CD4-positive, CD25-positive, alpha-beta regulatory T cell (primary cell): ENCODE results near the gene PCBP3. TPM values are rescaled to one million over a fixed set of nuclear protein-coding genes. Genes with fewer than 3 reads are reported as not detected.

ENCODE experiments used
- ATAC-seq, 2 donors: fragments of 150-1000 bp; cut with Tn5 transposase; one replicate each; pipeline ENCODE4 v1.10.0; 2021; ENCODE audit warnings: low read depth in 2 of 2, moderate number of reproducible peaks in 2 of 2, moderate library complexity in 1 of 2
- DNase-seq, 3 donors: peaks; one replicate each; pipeline versions ENCODE4 v3.0.0 to v3.0.0-alpha.2; 2012 to 2022; ENCODE audit warnings: mixed read lengths in 1 of 3
- H3K27ac ChIP-seq: one replicate; pipeline ENCODE4 v1.7.0; 2013; ENCODE audit warnings: mild to moderate bottlenecking, low read length; ENCODE audit not compliant: insufficient read depth, poor library complexity, severe bottlenecking
- H3K27me3 ChIP-seq: one replicate; pipeline ENCODE4 v1.7.0; 2013; ENCODE audit warnings: low read length; ENCODE audit not compliant: control insufficient read depth, insufficient read depth
- H3K36me3 ChIP-seq: one replicate; pipeline ENCODE4 v1.7.0; 2013; ENCODE audit warnings: mild to moderate bottlenecking, low read length, moderate library complexity; ENCODE audit not compliant: control insufficient read depth, insufficient read depth
- H3K4me1 ChIP-seq: 2 replicates; pipeline ENCODE4 v1.7.0; 2013; ENCODE audit warnings: mild to moderate bottlenecking, low read length; ENCODE audit not compliant: insufficient read depth, control insufficient read depth, poor library complexity, severe bottlenecking
- H3K4me3 ChIP-seq: one replicate; pipeline ENCODE4 v1.7.0; 2013; ENCODE audit warnings: low read depth, mild to moderate bottlenecking, low read length, moderate library complexity
- H3K9me3 ChIP-seq, 2 experiments: 1 replicate in 1 of 2; 2 replicates in 1 of 2; pipeline ENCODE4 v1.7.0; 2013; ENCODE audit warnings: low read length in 2 of 2, mild to moderate bottlenecking in 1 of 2, moderate library complexity in 1 of 2; ENCODE audit not compliant: control insufficient read depth in 2 of 2
- H3K27ac Mint-ChIP-seq, 3 donors: one replicate each; pipeline ENCODE4 v1.8.0; 2020 to 2022; ENCODE audit warnings: mild to moderate bottlenecking in 3 of 3, mixed read lengths in 3 of 3, moderate library complexity in 2 of 3
- H3K27me3 Mint-ChIP-seq: one replicate; pipeline ENCODE4 v1.8.0; 2022; ENCODE audit warnings: mild to moderate bottlenecking, mixed read lengths
- H3K36me3 Mint-ChIP-seq: one replicate; pipeline ENCODE4 v1.8.0; 2020; ENCODE audit warnings: mixed read lengths
- H3K4me1 Mint-ChIP-seq, 4 donors: one replicate each; pipeline ENCODE4 v1.8.0; 2020 to 2022; ENCODE audit warnings: mixed read lengths in 4 of 4, mild to moderate bottlenecking in 1 of 4
- H3K4me3 Mint-ChIP-seq, 4 donors: one replicate each; pipeline ENCODE4 v1.8.0; 2020 to 2022; ENCODE audit warnings: mild to moderate bottlenecking in 4 of 4, mixed read lengths in 4 of 4, moderate library complexity in 3 of 4
- H3K9me3 Mint-ChIP-seq, 7 donors: one replicate each; pipeline ENCODE4 v1.8.0; 2020 to 2022; ENCODE audit warnings: mixed read lengths in 7 of 7, mild to moderate bottlenecking in 3 of 7, moderate library complexity in 2 of 7
- polyA plus RNA-seq, 4 donors: library from polyadenylated mRNA; unstranded; fragments of 300-500 nt; fragmentation: Illumina TruSeq; gene quantifications; one replicate each; pipeline ENCODE4 v1.2.3, GENCODE V29; 2021
- total RNA-seq: library from RNA; stranded (reverse); gene quantifications from one replicate; pipeline ENCODE4 v1.2.3, GENCODE V29; 2022

Gene PCBP3
- total and polyA plus RNA-seq, 5 donors from 2014 or later: 0.72 to 5.3 (median 2.3) TPM

DNA sequence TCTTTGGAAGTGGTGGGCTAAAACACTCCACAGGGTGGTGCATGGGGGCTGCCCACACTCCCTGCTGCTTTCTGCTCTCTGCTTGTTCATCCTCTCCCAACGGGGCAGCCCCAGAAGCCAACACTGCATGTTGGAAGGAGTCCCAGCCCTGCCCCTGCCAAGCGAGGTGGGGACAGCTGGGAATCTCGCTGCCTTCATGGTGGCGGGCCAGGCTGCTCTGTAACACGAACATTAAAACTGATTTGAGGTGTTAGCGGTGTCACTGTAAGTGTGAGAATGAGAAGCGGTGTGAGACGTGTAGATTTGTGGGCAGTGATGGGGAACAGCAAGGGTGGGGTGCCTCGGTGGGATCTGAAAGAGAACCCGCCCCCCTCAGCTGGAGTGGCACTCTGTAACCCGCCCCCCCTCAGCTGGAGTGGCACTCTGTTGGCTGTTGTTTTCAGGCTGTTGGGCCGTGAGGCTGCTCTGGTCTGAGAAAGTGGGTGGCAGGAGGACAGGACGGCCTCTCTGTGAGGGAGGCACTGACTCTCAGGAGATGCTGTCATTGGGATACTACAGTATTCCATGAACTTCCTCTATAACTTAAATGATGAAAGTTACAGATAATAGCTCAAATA is 80.9 kb downstream of the PCBP3 start:
- H3K4me1 Mint-ChIP-seq: peaks cover 0 to 4% (median 1%) of the 10 kb centered on the region in 4 donors
- H3K4me1 ChIP-seq: no peaks in the 10 kb centered on the region
- H3K27ac Mint-ChIP-seq: peak overlapping the region in 1 of 3 donors; percentile 39
- ATAC-seq (no peak), DNase-seq (no peak)
- H3K36me3 ChIP-seq: no peaks in the 10 kb centered on the region
- no peaks in the 10 kb centered on the region for H3K27me3 ChIP-seq
- H3K9me3 ChIP-seq: no peaks in the 10 kb centered on the region
- H3K4me3 ChIP-seq: no peak overlapping the region
- H3K9me3 Mint-ChIP-seq: no peaks in the 10 kb centered on the region
- H3K27ac ChIP-seq: no peak overlapping the region
- H3K27me3 Mint-ChIP-seq: no peaks in the 10 kb centered on the region
- H3K36me3 Mint-ChIP-seq: no peaks in the 10 kb centered on the region
- no peak overlapping the region for H3K4me3 Mint-ChIP-seq

- DNase-seq (no peak), ATAC-seq (no peak)
- H3K27me3 Mint-ChIP-seq: no peaks in the 10 kb centered on the region
- no peaks in the 10 kb centered on the region for H3K4me1 ChIP-seq
- H3K36me3 Mint-ChIP-seq: no peaks in the 10 kb centered on the region
- H3K4me3 Mint-ChIP-seq: peak overlapping the region in 1 of 4 donors; percentile 17
- no peaks in the 10 kb centered on the region for H3K9me3 ChIP-seq
- H3K4me3 ChIP-seq: no peak overlapping the region
- no peaks in the 10 kb centered on the region for H3K27me3 ChIP-seq
- H3K27ac Mint-ChIP-seq: peak overlapping the region in 1 of 3 donors; percentile 39
- peaks cover 0 to 4% (median 1%) of the 10 kb centered on the region in 4 donors for H3K4me1 Mint-ChIP-seq
- no peaks in the 10 kb centered on the region for H3K36me3 ChIP-seq
- no peak overlapping the region for H3K27ac ChIP-seq
- H3K9me3 Mint-ChIP-seq: no peaks in the 10 kb centered on the region
Observed at GRCh38 chr21:45724994-45725843, 81.7 kb downstream of the PCBP3 start.

DNA sequence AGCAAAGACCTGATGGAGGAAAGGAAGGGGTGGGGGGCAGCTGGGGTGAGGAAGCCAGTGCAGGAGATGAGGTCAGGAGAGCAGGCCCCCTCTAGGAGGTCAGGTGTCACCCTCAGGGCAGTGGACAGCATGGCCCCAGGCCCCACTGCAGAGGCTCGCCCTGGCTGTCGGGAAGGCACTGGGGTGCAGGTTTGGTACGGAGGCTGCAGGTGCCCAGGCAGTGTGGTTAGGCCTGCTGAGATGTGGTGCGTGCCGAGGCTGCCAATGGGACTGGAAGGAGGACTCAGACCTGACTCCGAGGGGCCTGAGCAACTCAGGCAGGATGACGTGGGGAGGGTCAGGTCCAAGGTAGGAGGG is 82.3 kb downstream of the PCBP3 start:
- no peak for ATAC-seq
- Histone ChIP-seq H3K9me3 (no peaks in the 10 kb centered on the region), H3K4me3 (no peak overlapping the region), H3K27me3 (no peaks in the 10 kb centered on the region), H3K27ac (no peak overlapping the region), H3K4me1 (no peaks in the 10 kb centered on the region), H3K36me3 (no peaks in the 10 kb centered on the region)
- Mint-ChIP-seq H3K27ac (no peak overlapping the region), H3K4me3 (peak overlapping the region in 1 of 4 donors; percentile 17), H3K4me1 (peaks cover 0 to 4% (median 1%) of the 10 kb centered on the region in 4 donors), H3K9me3 (peaks cover 0 to 1% (median 0%) of the 10 kb centered on the region in 7 donors), H3K36me3 (no peaks in the 10 kb centered on the region), H3K27me3 (no peaks in the 10 kb centered on the region)
- DNase-seq: no peak

- no peaks in the 10 kb centered on the region for H3K36me3 Mint-ChIP-seq
- Histone ChIP-seq H3K9me3 (no peaks in the 10 kb centered on the region), H3K27ac (no peak overlapping the region), H3K27me3 (no peaks in the 10 kb centered on the region), H3K36me3 (no peaks in the 10 kb centered on the region), H3K4me3 (no peak overlapping the region), H3K4me1 (no peaks in the 10 kb centered on the region)
- peaks cover 0 to 4% (median 1%) of the 10 kb centered on the region in 4 donors for H3K4me1 Mint-ChIP-seq
- ATAC-seq (no peak), DNase-seq (no peak)
- H3K9me3 Mint-ChIP-seq: peaks cover 0 to 1% (median 0%) of the 10 kb centered on the region in 7 donors
- H3K27ac Mint-ChIP-seq: peak overlapping the region in 1 of 3 donors; percentile 27
- no peak overlapping the region for H3K4me3 Mint-ChIP-seq
- no peaks in the 10 kb centered on the region for H3K27me3 Mint-ChIP-seq
Observed at GRCh38 chr21:45726438-45726837, 82.9 kb downstream of the PCBP3 start.

GRCh38 chr21:45727390-45727789 is 83.9 kb downstream of the PCBP3 start:
- H3K36me3 Mint-ChIP-seq: no peaks in the 10 kb centered on the region
- peaks cover 0 to 1% (median 0%) of the 10 kb centered on the region in 7 donors for H3K9me3 Mint-ChIP-seq
- H3K27ac ChIP-seq: no peak overlapping the region
- H3K4me3 ChIP-seq: no peak overlapping the region
- ATAC-seq: no peak
- peaks cover 0 to 4% (median 1%) of the 10 kb centered on the region in 4 donors for H3K4me1 Mint-ChIP-seq
- H3K27me3 Mint-ChIP-seq: no peaks in the 10 kb centered on the region
- peak overlapping the region; percentile 24 to 76 (median 63) for H3K27ac Mint-ChIP-seq
- no peaks in the 10 kb centered on the region for H3K4me1 ChIP-seq
- no peak overlapping the region for H3K4me3 Mint-ChIP-seq
- no peaks in the 10 kb centered on the region for H3K27me3 ChIP-seq
- DNase-seq: no peak
- no peaks in the 10 kb centered on the region for H3K36me3 ChIP-seq
- no peaks in the 10 kb centered on the region for H3K9me3 ChIP-seq

GRCh38 chr21:45735259-45736000 is 91.9 kb downstream of the PCBP3 start:
- Mint-ChIP-seq H3K4me3 (no peak overlapping the region), H3K36me3 (no peaks in the 10 kb centered on the region), H3K27me3 (peaks cover 4% of the 10 kb centered on the region), H3K27ac (no peak overlapping the region), H3K9me3 (peaks cover 0 to 4% (median 0%) of the 10 kb centered on the region in 7 donors), H3K4me1 (peaks cover 0 to 11% (median 1%) of the 10 kb centered on the region in 4 donors)
- Histone ChIP-seq H3K9me3 (no peaks in the 10 kb centered on the region), H3K36me3 (no peaks in the 10 kb centered on the region), H3K4me3 (no peak overlapping the region), H3K27me3 (no peaks in the 10 kb centered on the region), H3K27ac (no peak overlapping the region), H3K4me1 (peaks cover 7% of the 10 kb centered on the region)
- DNase-seq: no peak
- no peak for ATAC-seq

DNA sequence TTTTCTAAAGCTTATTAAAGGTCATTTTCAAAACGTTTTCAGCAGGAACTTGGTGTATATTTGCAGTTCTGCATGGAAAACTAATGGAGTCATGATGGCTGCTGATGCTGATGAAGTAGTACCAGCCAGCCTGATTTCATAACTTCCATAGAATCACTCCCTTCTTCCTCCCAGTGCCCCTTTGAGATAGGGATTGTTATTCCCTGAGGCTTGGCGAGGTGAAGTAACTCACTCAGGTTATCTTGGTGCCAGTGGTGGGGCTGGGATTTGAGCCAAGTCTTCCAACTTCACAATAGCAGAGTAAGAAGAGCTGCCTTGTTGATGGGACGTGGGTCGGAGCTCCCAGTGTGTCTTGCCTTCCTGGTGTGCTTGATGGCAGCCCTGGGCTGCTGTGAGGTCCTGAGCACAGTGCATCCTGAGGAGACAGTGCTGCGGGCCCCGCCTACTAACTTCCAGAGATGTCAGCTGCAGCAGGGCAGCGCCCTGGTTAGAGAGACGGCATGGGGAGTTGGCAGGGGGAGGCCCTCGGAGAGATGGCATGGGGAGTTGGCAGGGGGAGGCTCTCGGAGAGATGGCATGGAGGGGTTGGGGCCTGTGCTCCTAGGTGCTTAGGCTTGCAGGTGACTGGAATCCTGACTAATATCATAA is 92.6 kb downstream of the PCBP3 start:
- Histone ChIP-seq H3K9me3 (no peaks in the 10 kb centered on the region), H3K4me3 (no peak overlapping the region), H3K27ac (no peak overlapping the region), H3K27me3 (no peaks in the 10 kb centered on the region), H3K4me1 (peaks cover 7% of the 10 kb centered on the region), H3K36me3 (no peaks in the 10 kb centered on the region)
- peaks cover 0 to 11% (median 1%) of the 10 kb centered on the region in 4 donors for H3K4me1 Mint-ChIP-seq
- DNase-seq (no peak), ATAC-seq (no peak)
- H3K9me3 Mint-ChIP-seq: peaks cover 0 to 4% (median 0%) of the 10 kb centered on the region in 7 donors
- H3K4me3 Mint-ChIP-seq: no peak overlapping the region
- peaks cover 4% of the 10 kb centered on the region for H3K27me3 Mint-ChIP-seq
- H3K36me3 Mint-ChIP-seq: no peaks in the 10 kb centered on the region
- no peak overlapping the region for H3K27ac Mint-ChIP-seq
